PC-9 (cell line): ENCODE measurements around the gene DIAPH3.

Experiments
- EZH2 ChIP-seq: fragments of 200-600 bp; sonication (generic); IDR thresholded peaks from 2 replicates; pipeline ENCODE4 v1.8.0; 2017; ENCODE audit warnings: antibody characterized with exemption, low read depth
- TF ChIP-seq, protein P1 (sequence below): fragments of 200-600 bp; sonication (generic); conservative IDR thresholded peaks from 2 replicates; pipeline ENCODE4 v1.6.1; 2017; ENCODE audit warnings: mixed run types, antibody characterized with exemption, mild to moderate bottlenecking, moderate library complexity

DNA sequence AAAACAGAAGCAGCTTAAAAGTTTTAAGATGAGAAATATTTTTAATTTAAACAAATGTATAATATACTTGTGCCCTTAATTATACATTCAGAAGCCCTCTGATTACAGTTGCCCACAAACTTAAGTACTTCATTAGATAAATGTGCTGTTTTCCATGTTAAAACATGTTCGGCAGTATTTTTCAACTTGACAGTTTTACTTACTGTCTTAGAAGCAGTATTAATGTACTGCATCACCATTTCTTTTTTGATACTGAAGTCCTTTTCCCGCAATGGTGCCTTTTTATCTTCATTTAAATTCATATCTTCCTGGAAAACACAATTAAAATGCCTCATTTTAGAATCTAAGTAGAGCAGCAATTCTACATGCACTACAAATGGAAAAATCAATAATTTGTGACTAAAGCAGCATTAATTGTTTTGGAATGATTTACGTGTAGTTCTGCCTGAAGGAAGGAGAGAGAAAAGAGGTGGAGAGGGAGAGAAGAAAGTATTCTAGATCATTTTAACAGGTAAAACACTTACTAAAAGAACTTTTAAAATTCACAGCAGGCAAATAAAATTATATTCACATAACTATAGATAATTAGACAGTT lies 70.2 kb downstream of the DIAPH3 start:
- TF ChIP-seq, protein P1, sequence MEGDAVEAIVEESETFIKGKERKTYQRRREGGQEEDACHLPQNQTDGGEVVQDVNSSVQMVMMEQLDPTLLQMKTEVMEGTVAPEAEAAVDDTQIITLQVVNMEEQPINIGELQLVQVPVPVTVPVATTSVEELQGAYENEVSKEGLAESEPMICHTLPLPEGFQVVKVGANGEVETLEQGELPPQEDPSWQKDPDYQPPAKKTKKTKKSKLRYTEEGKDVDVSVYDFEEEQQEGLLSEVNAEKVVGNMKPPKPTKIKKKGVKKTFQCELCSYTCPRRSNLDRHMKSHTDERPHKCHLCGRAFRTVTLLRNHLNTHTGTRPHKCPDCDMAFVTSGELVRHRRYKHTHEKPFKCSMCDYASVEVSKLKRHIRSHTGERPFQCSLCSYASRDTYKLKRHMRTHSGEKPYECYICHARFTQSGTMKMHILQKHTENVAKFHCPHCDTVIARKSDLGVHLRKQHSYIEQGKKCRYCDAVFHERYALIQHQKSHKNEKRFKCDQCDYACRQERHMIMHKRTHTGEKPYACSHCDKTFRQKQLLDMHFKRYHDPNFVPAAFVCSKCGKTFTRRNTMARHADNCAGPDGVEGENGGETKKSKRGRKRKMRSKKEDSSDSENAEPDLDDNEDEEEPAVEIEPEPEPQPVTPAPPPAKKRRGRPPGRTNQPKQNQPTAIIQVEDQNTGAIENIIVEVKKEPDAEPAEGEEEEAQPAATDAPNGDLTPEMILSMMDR, result no peak
- no peak for TF ChIP-seq EZH2
